Activated B cell treated with CpG ODN at 0.5 μM for 24 hours (primary cell): ENCODE data around the gene ATP8A1. TPM values are rescaled to one million over a fixed set of nuclear protein-coding genes. Genes with fewer than 3 reads are reported as not detected.

Experiments used
- ATAC-seq: fragments of 200-7000 bp; cut with Tn5 transposase; one replicate; pipeline ENCODE4 v1.10.0; 2021; ENCODE audit warnings: low read depth, mild to moderate bottlenecking, moderate library complexity
- CTCF ChIA-PET: fragments of 350-600 bp; sonication (Branson Sonifier 250); formaldehyde crosslinking; loops from one replicate; lab custom pipeline; 2021; ENCODE audit warnings: antibody characterized with exemption; lab: Charles Lee
- POLR2A ChIA-PET: fragments of 350-600 bp; sonication (Branson Sonifier 250); formaldehyde crosslinking; loops from one replicate; lab custom pipeline; 2021; ENCODE audit warnings: antibody characterized with exemption; lab: Charles Lee
- DNase-seq: peaks from one replicate; pipeline ENCODE4 v3.0.0; 2022
- H3K27ac Mint-ChIP-seq: one replicate; pipeline ENCODE4 v1.8.0; 2020; ENCODE audit warnings: mixed read lengths
- H3K27me3 Mint-ChIP-seq: one replicate; pipeline ENCODE4 v1.8.0; 2021; ENCODE audit warnings: mixed read lengths
- H3K36me3 Mint-ChIP-seq: one replicate; pipeline ENCODE4 v1.8.0; 2021; ENCODE audit warnings: low read depth, mixed read lengths
- H3K4me1 Mint-ChIP-seq: one replicate; pipeline ENCODE4 v1.8.0; 2021; ENCODE audit warnings: mixed read lengths
- H3K4me3 Mint-ChIP-seq: one replicate; pipeline ENCODE4 v1.8.0; 2020; ENCODE audit warnings: mild to moderate bottlenecking, mixed read lengths
- H3K9me3 Mint-ChIP-seq: one replicate; pipeline ENCODE4 v1.8.0; 2020; ENCODE audit warnings: mixed read lengths
- CTCF ChIP-seq: fragments of 200-600 bp; IDR thresholded peaks from one replicate; pipeline ENCODE4 v1.8.0; 2022; ENCODE audit warnings: antibody characterized with exemption, mild to moderate bottlenecking
- intact Hi-C: fragments of 100-400 bp; cut with micrococcal nuclease; formaldehyde crosslinking; loops from one replicate; pipeline ENCODE4 v1.15.1; 2024
- total RNA-seq: library from RNA; stranded (reverse); gene quantifications from 2 replicates; pipeline ENCODE4 v1.2.3, GENCODE V29; 2022

Gene ATP8A1
- total RNA-seq, 1 donor from 2014 or later, result 35.6 TPM

- DNase-seq (no peak), ATAC-seq (no peak)
- no peak overlapping the region for H3K27ac Mint-ChIP-seq
- ChIA-PET CTCF (no interaction called here), POLR2A (no interaction called here)
- intact Hi-C loops, result no loop called here
- H3K36me3 Mint-ChIP-seq, result peaks cover 58% of the 10 kb centered on the region
- H3K9me3 Mint-ChIP-seq, result peaks cover under 1% of the 10 kb centered on the region
- TF ChIP-seq CTCF, result no peak
- no peaks in the 10 kb centered on the region for H3K4me1 Mint-ChIP-seq
- no peak overlapping the region for H3K4me3 Mint-ChIP-seq
- no peaks in the 10 kb centered on the region for H3K27me3 Mint-ChIP-seq
Observed at GRCh38 chr4:42445038-42445437, 211.9 kb downstream of the ATP8A1 start.

GRCh38 chr4:42442601-42443000, 214.3 kb downstream of the ATP8A1 start:
- Mint-ChIP-seq H3K36me3 (peaks cover 70% of the 10 kb centered on the region), H3K9me3 (no peaks in the 10 kb centered on the region), H3K4me1 (no peaks in the 10 kb centered on the region), H3K27ac (no peak overlapping the region), H3K27me3 (no peaks in the 10 kb centered on the region), H3K4me3 (no peak overlapping the region)
- no peak for TF ChIP-seq CTCF
- ATAC-seq (no peak), DNase-seq (no peak)
- ChIA-PET POLR2A (no interaction called here), CTCF (no interaction called here)
- intact Hi-C loops, result no loop called here

GRCh38 chr4:42440083-42440482, 216.8 kb downstream of the ATP8A1 start:
- intact Hi-C loops, result no loop called here
- TF ChIP-seq CTCF, result no peak
- no peaks in the 10 kb centered on the region for H3K9me3 Mint-ChIP-seq

GRCh38 chr4:42436928-42437565, 219.9 kb downstream of the ATP8A1 start:
- no peak for DNase-seq
- Mint-ChIP-seq H3K4me3 (no peak overlapping the region), H3K4me1 (no peaks in the 10 kb centered on the region), H3K27me3 (no peaks in the 10 kb centered on the region), H3K36me3 (peaks cover 74% of the 10 kb centered on the region), H3K27ac (no peak overlapping the region), H3K9me3 (no peaks in the 10 kb centered on the region)
- intact Hi-C loops, result no loop called here
- TF ChIP-seq CTCF, result no peak
- ChIA-PET POLR2A (no interaction called here), CTCF (no interaction called here)
- ATAC-seq, result no peak

More at GRCh38 chr4:42440083-42440482, 216.8 kb downstream of the ATP8A1 start:
- Mint-ChIP-seq H3K4me3 (no peak overlapping the region), H3K27me3 (no peaks in the 10 kb centered on the region), H3K36me3 (peaks cover 79% of the 10 kb centered on the region), H3K4me1 (no peaks in the 10 kb centered on the region), H3K27ac (no peak overlapping the region)
- DNase-seq (no peak), ATAC-seq (no peak)
- ChIA-PET POLR2A (no interaction called here), CTCF (no interaction called here)

GRCh38 chr4:42428036-42428435, 228.9 kb downstream of the ATP8A1 start:
- DNase-seq (no peak), ATAC-seq (no peak)
- peaks cover 64% of the 10 kb centered on the region for H3K36me3 Mint-ChIP-seq
- no peaks in the 10 kb centered on the region for H3K4me1 Mint-ChIP-seq
- ChIA-PET CTCF (no interaction called here), POLR2A (no interaction called here)
- intact Hi-C loops, result no loop called here
- TF ChIP-seq CTCF, result no peak
- no peaks in the 10 kb centered on the region for H3K27me3 Mint-ChIP-seq
- no peak overlapping the region for H3K4me3 Mint-ChIP-seq
- no peaks in the 10 kb centered on the region for H3K9me3 Mint-ChIP-seq
- no peak overlapping the region for H3K27ac Mint-ChIP-seq
